ENCODE measurements around the gene BACH2.
A peak's percentile ranks its signal among the peaks of the same experiment; 100 is the strongest.

The BACH2 gene

DNA sequence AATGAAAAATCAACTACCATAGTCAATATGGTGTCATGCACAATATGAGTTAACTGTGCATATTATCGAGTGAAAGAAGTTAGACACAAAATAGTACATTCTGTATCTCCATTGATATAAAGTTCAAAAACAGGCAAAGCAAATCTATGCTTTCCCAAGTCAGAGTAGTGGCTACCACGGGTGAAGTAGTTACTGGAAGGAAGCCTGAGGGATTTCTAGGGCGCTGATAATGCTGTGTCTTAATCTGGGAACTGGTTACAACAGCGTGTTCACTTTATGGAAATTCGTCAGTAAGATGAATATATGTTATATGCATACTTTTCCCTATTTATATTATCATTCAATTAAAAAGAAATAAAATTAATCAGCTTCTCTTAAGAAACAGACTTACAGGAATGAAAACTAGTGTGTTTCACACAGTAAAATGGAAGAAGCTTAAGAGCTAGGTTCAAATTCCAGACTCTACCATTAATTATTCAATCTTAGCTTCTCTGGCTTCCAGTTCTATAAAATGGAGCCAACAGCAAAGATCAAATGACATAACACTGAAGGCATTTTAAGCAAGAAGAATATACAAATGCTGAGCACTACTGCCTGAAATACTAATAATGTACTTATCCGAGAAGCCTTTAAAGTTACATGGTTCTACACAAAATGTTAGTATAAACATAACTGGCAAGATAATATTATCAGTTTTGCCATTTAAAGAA lies 19.2 kb downstream of the BACH2 start:
- no peak for DNase-seq

DNA sequence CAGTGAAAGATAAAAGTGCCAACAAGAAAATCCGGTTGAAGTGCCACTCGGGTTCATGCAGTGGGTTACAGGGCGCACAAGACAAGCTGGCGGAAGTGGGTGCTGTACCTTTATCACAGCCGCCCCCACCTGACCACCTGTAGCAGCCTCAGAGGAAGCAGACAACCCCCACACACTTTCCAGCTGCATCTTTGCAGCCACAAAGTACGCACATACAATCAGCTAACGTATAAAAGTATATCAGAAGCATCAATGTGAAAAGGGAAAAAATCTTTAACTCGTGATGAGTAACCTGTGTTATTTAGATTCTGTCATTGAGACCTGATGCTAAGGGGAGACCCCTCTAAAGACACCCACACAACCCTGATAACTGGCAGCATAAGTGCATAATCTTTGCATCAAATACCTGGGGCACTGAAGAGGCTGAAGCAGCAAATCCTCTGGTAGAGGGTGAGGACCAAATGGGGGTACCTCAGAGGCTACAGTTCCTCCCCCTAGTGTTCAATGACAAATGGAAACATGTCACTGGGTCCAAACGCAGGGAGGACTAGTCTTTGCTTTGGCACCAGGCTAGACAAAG lies 22.1 kb downstream of the BACH2 start:
- peak; percentile 98 for DNase-seq

- DNase-seq = no peak
Observed at GRCh38 chr6:90273863-90274262, 22.8 kb downstream of the BACH2 start.

- DNase-seq = no peak
Observed at GRCh38 chr6:90272895-90273294, 23.7 kb downstream of the BACH2 start.

DNA sequence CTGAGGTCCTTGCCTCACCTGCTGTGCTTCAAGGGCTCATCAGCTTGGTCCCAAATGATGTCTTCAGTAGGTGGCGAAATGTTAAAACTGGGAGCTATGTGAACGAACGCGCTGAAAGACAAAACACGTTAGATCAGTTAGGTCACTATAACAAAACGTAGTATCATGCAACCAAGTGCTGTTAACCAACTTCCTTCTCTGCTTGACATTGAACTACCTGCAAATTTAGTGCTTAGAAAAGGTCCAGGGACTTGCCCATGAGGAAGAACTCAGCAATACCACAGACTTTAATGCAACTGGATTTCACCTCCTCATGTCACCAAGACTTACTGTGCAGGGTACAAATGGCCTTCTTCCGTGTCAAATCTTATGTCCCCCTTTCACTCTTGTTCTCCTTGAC lies 24.8 kb downstream of the BACH2 start:
- DNase-seq = peak; percentile 15

GRCh38 chr6:90269334-90269733 lies 27.3 kb downstream of the BACH2 start:
- DNase-seq = no peak

DNA sequence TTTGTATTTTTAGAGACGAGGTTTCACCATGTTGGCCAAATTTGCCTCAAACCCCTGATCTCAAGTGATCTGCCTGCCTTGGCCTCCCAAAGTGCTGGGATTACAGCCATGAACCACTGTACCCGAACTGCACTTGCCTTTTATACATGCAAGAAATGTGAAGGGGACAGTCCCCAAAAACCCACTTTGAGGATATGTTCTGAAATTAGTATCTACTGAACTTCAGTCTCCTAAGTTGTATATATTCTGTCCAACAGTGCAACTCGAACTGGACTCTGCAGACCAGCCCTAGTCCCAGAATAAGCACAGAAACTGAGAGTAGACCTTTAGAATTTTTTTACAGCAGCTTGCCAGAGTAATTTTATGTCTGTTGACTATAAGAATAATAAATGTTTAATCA lies 28.5 kb downstream of the BACH2 start:
- DNase-seq = no peak

DNA sequence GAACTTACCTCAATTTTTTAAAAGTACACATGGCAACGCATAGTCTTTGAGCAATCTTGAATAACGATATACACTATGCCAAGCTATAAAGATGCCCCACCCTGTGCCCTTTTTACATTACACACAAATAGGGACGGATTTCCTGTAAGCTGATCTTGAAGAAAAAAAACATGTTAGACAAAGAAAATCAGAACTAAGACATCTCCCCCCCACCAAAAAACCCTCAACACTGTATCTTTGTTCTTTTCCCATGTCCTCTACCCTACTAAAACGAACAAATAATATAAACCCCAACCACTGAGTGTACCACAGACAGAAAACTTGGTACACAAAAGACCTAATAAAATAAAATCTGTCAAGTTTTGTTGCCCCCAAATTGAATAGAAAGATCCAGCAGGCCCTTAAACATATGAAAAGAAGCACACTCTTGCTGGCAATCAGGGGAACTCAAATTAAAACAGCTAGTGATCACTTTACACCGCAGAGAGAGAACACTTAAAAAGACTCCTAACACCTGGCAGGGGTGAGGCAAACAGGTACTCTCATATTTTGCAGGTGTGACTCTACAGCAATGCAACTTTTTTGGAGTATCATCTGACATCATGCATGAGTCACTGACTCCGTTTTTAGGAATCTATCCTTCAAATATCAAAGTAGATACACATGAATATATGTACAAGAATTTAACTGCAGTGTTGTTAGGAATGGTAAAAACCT lies 29.6 kb downstream of the BACH2 start:
- peak; percentile 54 for DNase-seq

GRCh38 chr6:90264561-90264960 lies 32.1 kb downstream of the BACH2 start:
- DNase-seq = no peak

DNA sequence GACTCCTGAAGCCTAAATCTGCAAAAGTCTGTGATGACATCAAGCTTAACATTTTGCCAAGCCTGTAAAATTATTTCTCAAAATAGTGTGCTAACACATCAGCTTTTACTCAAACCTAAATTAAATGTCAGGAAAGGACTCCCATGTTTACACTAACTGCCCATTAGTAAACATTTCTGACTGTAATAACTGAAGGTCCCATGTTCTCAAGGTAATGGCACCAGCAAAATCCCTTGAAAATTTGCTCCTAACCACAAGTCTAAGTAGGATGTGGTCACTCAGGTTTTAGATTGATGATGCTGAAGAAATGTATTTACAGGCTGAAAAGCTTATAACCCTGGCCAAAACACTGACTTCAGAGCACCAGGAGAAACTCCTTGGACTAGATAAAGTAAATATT lies 33.0 kb downstream of the BACH2 start:
- no peak for DNase-seq

DNA sequence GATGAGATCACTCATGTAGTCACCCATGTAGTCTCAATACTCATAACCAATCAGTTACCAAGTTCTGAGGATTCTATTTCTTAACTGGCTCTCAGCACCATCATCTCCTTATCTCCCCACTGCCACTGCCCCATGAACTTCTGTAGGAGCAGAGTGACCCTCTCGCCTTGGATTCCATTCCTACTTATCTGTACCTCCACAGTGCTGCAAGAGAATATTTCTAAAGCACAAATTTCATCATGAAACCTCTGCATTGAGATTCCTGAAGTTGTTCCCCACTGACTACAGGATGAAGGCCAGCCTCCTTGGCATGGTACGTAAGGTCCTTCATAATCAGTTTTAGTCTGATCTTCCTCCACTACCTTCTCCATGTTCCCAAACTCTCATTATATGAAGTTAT lies 34.8 kb downstream of the BACH2 start:
- DNase-seq = no peak

- no peak for DNase-seq
Observed at GRCh38 chr6:90257486-90257738, 39.2 kb downstream of the BACH2 start.

DNA sequence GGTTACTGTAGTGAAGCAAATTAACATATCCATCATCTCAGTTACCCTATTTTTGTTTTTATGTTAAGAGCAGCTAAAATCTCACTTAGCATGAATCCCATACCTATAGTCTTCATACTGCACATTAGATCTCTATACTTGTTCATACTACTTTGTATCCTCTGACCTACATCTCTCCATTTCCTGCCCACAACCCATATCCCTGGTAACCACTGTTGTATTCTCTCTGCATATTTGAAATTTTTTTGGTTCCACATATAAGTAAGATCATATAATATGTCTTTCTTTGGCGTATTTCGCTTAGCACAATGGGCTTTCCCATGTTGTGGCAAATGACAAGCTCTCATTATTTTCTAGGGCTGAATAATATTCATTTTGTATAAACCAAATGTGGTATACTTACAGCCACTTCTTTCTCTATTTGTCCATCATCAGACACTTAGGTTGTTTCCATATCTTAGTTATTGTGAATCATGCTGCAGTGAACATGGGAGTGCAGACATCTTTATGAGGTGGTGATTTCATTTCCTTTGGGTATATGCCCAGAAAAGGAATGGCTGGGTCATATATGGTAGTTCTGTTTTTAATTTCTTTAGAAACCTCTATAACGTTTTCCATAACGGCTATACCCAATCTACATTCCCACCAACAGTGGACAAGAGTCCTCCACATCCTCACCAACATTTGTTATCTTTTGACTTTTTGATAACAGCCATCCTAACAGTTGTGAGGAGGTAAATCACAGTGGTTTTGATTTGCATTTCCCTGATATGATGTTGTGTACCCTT lies 39.8 kb downstream of the BACH2 start:
- peak; percentile 72 for DNase-seq

DNA sequence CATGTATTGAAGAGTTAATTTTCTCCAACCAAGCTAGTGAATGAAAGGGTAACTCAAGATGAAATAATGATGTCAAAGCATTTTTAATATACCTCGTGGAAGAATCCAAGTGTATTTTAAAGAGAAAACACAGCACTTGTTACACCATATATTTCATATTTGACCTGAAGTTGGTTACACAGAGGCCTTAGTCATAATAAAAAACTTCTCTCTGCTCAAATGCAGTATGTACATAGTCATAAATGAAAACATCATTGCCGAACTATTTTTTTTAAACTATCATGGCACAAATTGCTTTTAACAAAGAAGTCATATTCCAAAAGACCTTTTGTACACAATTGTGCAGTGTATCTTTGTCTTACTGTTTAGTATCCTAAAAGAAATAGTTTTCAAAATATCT lies 43.0 kb downstream of the BACH2 start:
- DNase-seq = no peak

DNA sequence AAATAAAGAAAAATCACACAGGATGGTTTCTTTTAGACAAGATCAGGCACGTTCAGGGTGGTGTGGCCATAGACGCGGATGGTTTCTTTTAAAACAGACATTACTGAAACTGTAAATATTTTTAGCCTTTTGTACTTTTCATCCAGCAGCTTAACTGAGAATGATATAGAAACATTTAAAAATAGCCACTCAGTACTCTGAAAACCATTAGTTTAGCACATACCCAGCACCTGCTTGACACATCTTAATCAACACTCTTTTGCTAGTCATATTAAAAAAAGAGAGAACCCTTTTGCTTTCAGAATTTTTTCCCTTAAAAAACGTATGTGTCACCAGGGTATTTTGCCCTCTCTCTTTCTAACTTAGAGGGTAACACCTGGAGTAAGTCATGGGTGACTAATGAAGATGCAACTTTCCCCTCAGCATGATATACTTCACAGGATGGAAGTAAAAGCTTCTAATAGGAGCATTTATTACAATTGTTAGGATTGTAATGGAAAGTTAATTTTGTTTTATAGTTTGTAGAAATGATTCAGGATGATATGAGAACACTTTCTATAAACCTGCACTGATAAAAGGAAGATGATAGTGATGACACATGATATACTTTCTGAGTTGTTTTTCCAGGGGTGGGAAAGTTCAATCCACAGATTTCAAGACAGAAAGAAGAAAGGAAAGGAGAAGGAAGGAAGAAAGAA lies 45.2 kb downstream of the BACH2 start:
- no peak for DNase-seq

GRCh38 chr6:90250405-90250804 lies 46.2 kb downstream of the BACH2 start:
- DNase-seq = no peak

DNA sequence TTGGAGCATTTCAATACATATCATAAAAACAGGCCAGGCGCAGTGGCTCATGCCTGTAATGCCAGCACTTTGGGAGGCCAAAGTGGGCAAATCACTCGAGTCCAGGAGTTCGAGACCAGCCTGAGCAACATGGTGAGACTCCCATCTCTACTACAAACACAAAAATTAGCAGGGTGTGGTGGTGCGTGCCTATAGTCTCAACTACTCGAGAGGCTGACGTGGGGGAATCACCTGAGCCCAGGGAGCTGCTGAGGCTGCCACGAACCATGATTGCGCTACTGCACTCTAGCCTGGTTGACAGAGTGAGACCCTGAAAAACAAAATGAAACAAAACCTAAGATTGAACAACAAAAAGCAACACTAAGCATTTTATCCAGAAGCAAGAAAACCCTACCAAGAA lies 47.2 kb downstream of the BACH2 start:
- DNase-seq = no peak

GRCh38 chr6:90249034-90249433 lies 47.6 kb downstream of the BACH2 start:
- no peak for DNase-seq

DNA sequence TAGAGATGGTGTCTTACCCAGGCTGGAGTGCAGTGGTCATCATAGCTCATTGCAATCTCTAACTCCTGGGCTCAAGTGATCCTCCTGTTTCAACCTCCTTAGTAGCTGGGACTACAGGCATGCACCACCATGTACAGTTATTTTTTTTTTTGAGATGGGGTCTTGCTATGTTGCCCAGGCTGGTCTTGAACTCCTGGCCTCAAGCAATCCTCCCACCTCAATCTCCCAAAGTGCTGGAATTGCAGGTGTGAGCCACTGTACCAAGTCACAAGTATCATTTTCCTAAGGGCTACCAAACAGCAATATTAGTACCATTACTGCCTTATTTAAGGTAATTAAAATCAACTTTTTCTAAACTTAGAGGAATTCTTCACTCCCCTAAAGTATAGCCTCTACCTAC lies 49.4 kb downstream of the BACH2 start:
- DNase-seq = no peak

DNA sequence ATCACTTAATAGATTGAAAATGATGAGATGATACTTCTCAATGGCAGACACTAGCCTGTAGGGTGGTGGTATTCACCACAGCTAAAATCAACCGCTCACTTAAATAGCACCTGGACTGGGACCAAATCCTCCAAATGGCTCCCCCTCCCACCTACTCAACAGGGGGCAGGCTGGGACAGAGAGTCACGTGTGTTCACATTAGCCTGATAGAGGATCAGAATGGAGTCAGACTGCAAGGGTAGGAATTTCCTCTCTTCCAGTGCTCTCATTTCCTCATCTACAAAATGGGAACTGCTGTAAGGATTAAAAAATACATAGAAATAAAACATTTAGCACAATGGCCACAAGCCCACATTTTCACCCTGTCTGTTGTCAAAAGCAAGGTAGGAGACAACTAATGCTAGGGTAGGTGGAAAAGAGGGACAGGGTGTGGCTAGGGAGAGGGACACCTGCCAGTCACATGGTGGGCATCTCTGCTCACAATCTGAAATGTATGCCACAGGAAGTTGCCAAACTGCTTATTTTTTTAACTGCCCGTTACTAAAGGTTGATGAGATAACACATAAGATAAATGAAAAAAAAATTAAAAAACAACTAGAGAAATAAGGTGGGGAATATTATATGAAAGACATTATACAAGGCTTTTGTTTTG lies 55.3 kb downstream of the BACH2 start:
- DNase-seq = no peak

GRCh38 chr6:90238496-90239266 lies 58.0 kb downstream of the BACH2 start:
- DNase-seq = no peak
